OCI-LY3 (cell line): ENCODE results near the gene F10.
"Not testable (repeated sequence)": the region's sequence is repeated elsewhere in the genome, so short reads cannot be mapped to it uniquely, and the experiment has no call there.

ENCODE experiments used
- H2AFZ ChIP-seq: fragments of 200-600, 300-600 bp; shearing (Covaris generic); 2 replicates; pipeline ENCODE4 v1.6.0; 2014; ENCODE audit warnings: antibody characterized with exemption, low read depth, low read length
- H3K27ac ChIP-seq: fragments of 200-600, 300-600 bp; sonication (generic); 2 replicates; pipeline ENCODE4 v1.5.1; 2014; ENCODE audit warnings: mild to moderate bottlenecking, low read length, moderate library complexity, mixed read lengths
- H3K27me3 ChIP-seq: fragments of 200-600, 300-600 bp; sonication (generic); 2 replicates; pipeline ENCODE4 v1.6.1; 2014; ENCODE audit warnings: low read depth, low read length, mixed read lengths
- H3K36me3 ChIP-seq: fragments of 200-600, 300-600 bp; sonication (generic); replicated peaks from 2 replicates; pipeline ENCODE3; 2014; ENCODE audit warnings: low read depth, low read length, mixed read lengths
- H3K4me1 ChIP-seq: fragments of 300-600, 200-600 bp; sonication (generic); 2 replicates; pipeline ENCODE4 v1.6.1; 2014; ENCODE audit warnings: low read length, mixed read lengths
- H3K4me2 ChIP-seq: fragments of 200-600, 300-600 bp; sonication (generic); 2 replicates; pipeline ENCODE4 v1.6.1; 2014; ENCODE audit warnings: low read length, mixed read lengths
- H3K4me3 ChIP-seq: fragments of 300-600, 200-600 bp; sonication (generic); 2 replicates; pipeline ENCODE4 v1.5.1; 2014; ENCODE audit warnings: antibody characterized with exemption, mild to moderate bottlenecking, low read length, moderate library complexity
- H3K79me2 ChIP-seq: fragments of 300-600, 200-600 bp; shearing (Covaris generic); 2 replicates; pipeline ENCODE4 v1.6.1; 2014; ENCODE audit warnings: mild to moderate bottlenecking, low read length, mixed read lengths
- H3K9ac ChIP-seq: fragments of 300-600, 200-600 bp; shearing (Covaris generic); 2 replicates; pipeline ENCODE4 v1.6.0; 2014; ENCODE audit warnings: mild to moderate bottlenecking, low read length, moderate library complexity
- H3K9me3 ChIP-seq: fragments of 200-600, 300-600 bp; shearing (Covaris generic); 2 replicates; pipeline ENCODE4 v1.6.1; 2014; ENCODE audit warnings: low read length, mixed read lengths; ENCODE audit not compliant: insufficient read depth
- H4K20me1 ChIP-seq: fragments of 200-600, 300-600 bp; sonication (generic); 2 replicates; pipeline ENCODE4 v1.6.1; 2016; ENCODE audit warnings: low read length, mixed read lengths; ENCODE audit not compliant: insufficient read depth
- EZH2phosphoT487 ChIP-seq: fragments of 200-600 bp; shearing (Covaris generic); IDR thresholded peaks from 2 replicates; pipeline ENCODE4 v1.6.1; 2018; ENCODE audit warnings: antibody characterized with exemption, mixed run types, low read depth
- TF ChIP-seq, protein P1 (sequence below): fragments of 200-600, 300-600 bp; sonication (generic); IDR thresholded peaks from 2 replicates; pipeline ENCODE4 v1.5.1; 2014; ENCODE audit warnings: antibody characterized with exemption, low read length, low read depth

F10 gene

DNA sequence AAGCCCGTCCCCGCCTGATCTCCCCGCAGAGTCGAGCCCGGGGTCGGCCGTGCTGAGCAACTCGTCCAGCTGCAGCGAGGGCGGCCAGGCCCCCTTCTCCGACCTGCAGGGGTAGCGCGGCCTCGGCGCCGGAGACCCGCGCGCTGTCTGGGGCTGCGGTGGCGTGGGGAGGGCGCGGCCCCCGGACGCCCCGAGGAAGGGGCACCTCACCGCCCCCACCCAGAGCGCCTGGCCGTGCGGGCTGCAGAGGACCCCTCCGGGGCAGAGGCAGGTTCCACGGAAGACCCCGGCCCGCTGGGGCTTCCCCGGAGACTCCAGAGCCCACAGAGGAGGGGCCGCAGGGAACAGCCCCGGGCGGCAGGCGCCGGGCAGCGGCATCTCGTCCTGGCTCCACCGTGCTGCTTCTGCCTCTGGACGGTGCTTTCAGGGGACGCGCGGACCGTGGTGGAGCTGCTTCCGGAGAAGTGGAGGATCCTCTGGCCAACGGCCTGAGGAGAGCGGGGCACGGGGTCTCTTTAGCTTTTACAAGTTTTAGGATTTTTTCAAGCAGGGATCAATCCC lies 25.8 kb upstream of the F10 start:
- no peak overlapping the region for H3K4me3 ChIP-seq
- H3K27ac ChIP-seq: no peak overlapping the region
- peaks cover 5% of the 10 kb centered on the region; the same call in 1 of the 2 replicates for H3K4me1 ChIP-seq
- H4K20me1 ChIP-seq: no peaks in the 10 kb centered on the region
- no peaks in the 10 kb centered on the region for H3K27me3 ChIP-seq
- no peak for TF ChIP-seq EZH2phosphoT487
- TF ChIP-seq, protein P1, sequence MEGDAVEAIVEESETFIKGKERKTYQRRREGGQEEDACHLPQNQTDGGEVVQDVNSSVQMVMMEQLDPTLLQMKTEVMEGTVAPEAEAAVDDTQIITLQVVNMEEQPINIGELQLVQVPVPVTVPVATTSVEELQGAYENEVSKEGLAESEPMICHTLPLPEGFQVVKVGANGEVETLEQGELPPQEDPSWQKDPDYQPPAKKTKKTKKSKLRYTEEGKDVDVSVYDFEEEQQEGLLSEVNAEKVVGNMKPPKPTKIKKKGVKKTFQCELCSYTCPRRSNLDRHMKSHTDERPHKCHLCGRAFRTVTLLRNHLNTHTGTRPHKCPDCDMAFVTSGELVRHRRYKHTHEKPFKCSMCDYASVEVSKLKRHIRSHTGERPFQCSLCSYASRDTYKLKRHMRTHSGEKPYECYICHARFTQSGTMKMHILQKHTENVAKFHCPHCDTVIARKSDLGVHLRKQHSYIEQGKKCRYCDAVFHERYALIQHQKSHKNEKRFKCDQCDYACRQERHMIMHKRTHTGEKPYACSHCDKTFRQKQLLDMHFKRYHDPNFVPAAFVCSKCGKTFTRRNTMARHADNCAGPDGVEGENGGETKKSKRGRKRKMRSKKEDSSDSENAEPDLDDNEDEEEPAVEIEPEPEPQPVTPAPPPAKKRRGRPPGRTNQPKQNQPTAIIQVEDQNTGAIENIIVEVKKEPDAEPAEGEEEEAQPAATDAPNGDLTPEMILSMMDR: no peak
- H2AFZ ChIP-seq: no peak overlapping the region
- H3K9me3 ChIP-seq: no peaks in the 10 kb centered on the region
- H3K79me2 ChIP-seq: no peaks in the 10 kb centered on the region
- H3K9ac ChIP-seq: no peak overlapping the region
- H3K4me2 ChIP-seq: no peak overlapping the region
- H3K36me3 ChIP-seq: no peaks in the 10 kb centered on the region

DNA sequence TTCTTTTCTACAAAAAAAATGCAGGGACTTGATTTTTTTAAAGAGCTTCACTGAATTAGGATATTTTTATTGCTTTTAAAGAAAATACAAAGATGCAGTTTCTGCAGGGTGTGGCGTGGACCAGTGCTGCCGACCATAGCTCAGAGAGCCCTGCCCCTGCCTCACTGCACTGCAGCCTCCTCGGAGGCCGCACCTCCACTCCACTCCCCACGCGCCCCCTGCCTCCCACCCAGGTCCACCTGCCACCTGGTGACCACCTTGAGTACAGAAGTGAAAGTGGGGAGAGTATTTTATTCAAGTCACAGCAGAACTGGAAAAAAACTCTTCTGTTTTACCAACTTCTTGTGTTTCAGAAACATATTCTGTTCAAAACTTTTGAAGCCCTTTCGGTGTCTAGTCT lies 24.9 kb upstream of the F10 start:
- H4K20me1 ChIP-seq: no peaks in the 10 kb centered on the region
- no peak overlapping the region for H3K4me2 ChIP-seq
- no peak overlapping the region for H2AFZ ChIP-seq
- H3K4me1 ChIP-seq: peaks cover 5% of the 10 kb centered on the region; the same call in 1 of the 2 replicates
- H3K9me3 ChIP-seq: no peaks in the 10 kb centered on the region
- no peaks in the 10 kb centered on the region for H3K79me2 ChIP-seq
- H3K4me3 ChIP-seq: no peak overlapping the region
- no peak overlapping the region for H3K27ac ChIP-seq
- H3K36me3 ChIP-seq: no peaks in the 10 kb centered on the region
- no peak overlapping the region for H3K9ac ChIP-seq
- no peak for TF ChIP-seq EZH2phosphoT487
- TF ChIP-seq, protein P1: no peak
- peaks cover 1% of the 10 kb centered on the region; the same call in 1 of the 2 replicates for H3K27me3 ChIP-seq

DNA sequence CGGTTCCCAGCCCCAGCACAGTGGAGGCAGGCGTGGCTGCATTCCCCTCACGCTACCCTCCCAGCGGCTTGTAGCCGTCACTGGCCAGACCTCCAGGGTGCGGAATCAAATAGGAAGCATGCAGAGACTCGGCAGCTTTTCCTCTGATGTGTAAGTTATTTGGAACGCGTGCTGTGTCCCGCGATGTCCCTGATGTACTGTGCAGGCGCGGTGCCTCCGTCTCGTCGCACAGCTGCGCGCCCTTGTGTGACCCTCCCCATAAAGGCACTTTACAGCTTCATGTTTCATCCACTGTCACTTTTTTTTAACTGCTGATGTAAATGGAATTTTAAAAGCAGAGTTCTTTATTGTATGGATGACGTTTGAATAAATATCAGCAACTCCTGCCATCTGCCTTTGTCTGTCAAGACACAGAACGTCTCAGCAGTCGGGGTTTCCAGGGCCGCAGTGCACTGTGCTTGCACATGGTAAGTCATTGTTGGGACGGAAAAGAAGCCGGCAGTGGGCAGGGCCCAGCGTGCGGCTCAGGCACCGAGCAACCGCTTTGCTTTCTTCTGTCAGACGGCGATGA lies 24.4 kb upstream of the F10 start:
- Histone ChIP-seq H3K4me1 (peaks cover 5% of the 10 kb centered on the region; the same call in 1 of the 2 replicates), H3K4me2 (no peak overlapping the region), H4K20me1 (no peaks in the 10 kb centered on the region; the same call in 1 of the 2 replicates), H3K9me3 (no peaks in the 10 kb centered on the region), H3K36me3 (no peaks in the 10 kb centered on the region), H3K79me2 (no peaks in the 10 kb centered on the region), H3K4me3 (no peak overlapping the region), H3K27ac (no peak overlapping the region), H2AFZ (no peak overlapping the region), H3K9ac (no peak overlapping the region), H3K27me3 (peaks cover 3% of the 10 kb centered on the region; the same call in 1 of the 2 replicates)
- TF ChIP-seq EZH2phosphoT487: no peak
- TF ChIP-seq, protein P1: no peak

DNA sequence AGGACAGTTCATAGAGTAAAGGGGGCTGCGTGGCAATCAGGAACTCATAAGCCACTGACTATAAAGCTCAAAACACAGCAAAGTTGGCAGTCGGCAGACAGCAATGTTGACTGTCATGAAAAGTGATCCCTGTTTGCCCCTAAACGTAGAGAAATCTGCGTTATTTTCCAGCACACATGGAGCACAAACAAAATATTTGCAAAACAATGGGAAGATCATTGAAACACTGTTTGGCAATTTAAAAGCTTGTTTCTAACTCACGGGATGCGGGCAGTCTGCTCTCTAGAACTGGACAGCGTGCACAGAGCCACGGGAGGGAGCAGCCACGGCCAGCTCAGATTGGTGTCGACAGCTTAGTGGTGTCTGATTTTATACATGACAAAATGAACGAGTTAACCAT lies 23.5 kb upstream of the F10 start:
- peaks cover 5% of the 10 kb centered on the region; the same call in 1 of the 2 replicates for H3K4me1 ChIP-seq
- no peaks in the 10 kb centered on the region for H3K79me2 ChIP-seq
- H3K4me2 ChIP-seq: no peak overlapping the region
- TF ChIP-seq, protein P1: no peak
- no peak for TF ChIP-seq EZH2phosphoT487
- H3K9me3 ChIP-seq: no peaks in the 10 kb centered on the region
- H3K36me3 ChIP-seq: no peaks in the 10 kb centered on the region
- no peak overlapping the region for H3K4me3 ChIP-seq
- no peak overlapping the region for H3K27ac ChIP-seq
- no peaks in the 10 kb centered on the region; the same call in 1 of the 2 replicates for H4K20me1 ChIP-seq
- no peak overlapping the region for H3K9ac ChIP-seq
- no peak overlapping the region for H2AFZ ChIP-seq
- H3K27me3 ChIP-seq: peaks cover 3% of the 10 kb centered on the region; the same call in 1 of the 2 replicates

DNA sequence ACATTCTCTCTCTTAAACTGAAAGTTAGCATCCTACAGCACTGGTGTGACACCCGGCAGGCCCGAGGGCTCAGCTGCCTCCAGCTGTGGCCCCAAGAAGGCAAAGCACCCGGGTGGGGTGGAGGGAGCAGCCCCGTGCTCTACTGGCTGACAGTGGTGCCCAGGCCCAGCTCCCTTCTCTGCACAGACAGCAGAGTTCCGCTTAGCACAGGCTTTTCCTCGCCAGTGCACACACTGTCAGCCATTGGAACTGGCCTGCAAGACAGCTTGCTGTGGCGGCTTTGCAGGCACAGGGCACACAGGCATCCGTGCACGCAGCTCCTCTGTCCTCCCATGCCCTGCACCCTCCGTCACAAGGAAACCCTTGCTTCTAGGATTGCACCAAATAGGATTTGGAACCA lies 20.3 kb upstream of the F10 start:
- not testable (repeated sequence) for H4K20me1 ChIP-seq, H3K27me3 ChIP-seq, H3K4me1 ChIP-seq, H3K4me3 ChIP-seq, H3K79me2 ChIP-seq, H3K9ac ChIP-seq, H3K4me2 ChIP-seq, H3K36me3 ChIP-seq, H2AFZ ChIP-seq, H3K9me3 ChIP-seq, H3K27ac ChIP-seq
